Measurements from ENCODE around the gene PUM2. TPM values are rescaled to one million over a fixed set of nuclear protein-coding genes. Genes with fewer than 3 reads are reported as not detected.

The PUM2 gene
- total RNA-seq, 1 experiment from 2014 or later = 105 TPM

DNA sequence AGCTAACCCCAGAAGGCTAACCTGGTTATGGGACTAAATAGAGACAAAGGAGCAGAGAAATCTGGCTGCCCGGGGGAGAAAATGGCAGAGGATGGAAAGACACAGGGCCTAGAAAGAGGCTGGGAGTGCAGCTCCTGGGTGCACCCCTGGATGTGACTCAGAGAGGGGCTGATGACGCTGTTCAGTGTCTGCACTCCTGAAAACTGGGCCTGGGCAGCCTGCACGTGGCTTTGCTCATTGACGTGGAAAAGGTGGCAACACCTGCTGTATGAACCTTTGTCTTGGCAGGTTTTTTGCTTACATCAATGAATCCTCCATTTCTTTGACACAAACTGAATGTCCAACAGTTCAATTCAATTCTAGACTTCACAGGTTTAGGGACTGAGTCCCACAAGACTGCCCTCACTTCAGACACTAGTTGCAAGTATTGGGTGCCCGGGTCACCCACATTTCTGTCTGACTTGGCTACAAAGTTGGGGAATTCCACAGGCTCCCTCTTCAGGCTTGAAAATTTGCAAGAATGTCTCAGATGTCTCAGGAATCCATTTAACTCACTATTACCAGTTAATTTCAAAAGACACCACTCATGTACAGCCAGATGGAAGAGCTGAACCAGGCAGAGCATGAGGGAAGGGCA, 47.3 kb upstream of the PUM2 start:
- no peak for DNase-seq (ENCODE audit: low read depth, low spot score)
- POLR2A ChIA-PET = no interaction called here
- RAD21 ChIA-PET (ENCODE audit: low non-redundant PET in 1 of 2, low total read pairs in 2 of 2, uncharacterized antibody in 2 of 2, unreplicated experiment in 2 of 2) = no interaction called here
- TF ChIP-seq EZH2 (IDR thresholded peaks at IDR 0.05) (no peak), EZH2phosphoT487 (IDR thresholded peaks at IDR 0.05; ENCODE audit: borderline replicate concordance) (no peak)
- TF ChIP-seq, protein P1, sequence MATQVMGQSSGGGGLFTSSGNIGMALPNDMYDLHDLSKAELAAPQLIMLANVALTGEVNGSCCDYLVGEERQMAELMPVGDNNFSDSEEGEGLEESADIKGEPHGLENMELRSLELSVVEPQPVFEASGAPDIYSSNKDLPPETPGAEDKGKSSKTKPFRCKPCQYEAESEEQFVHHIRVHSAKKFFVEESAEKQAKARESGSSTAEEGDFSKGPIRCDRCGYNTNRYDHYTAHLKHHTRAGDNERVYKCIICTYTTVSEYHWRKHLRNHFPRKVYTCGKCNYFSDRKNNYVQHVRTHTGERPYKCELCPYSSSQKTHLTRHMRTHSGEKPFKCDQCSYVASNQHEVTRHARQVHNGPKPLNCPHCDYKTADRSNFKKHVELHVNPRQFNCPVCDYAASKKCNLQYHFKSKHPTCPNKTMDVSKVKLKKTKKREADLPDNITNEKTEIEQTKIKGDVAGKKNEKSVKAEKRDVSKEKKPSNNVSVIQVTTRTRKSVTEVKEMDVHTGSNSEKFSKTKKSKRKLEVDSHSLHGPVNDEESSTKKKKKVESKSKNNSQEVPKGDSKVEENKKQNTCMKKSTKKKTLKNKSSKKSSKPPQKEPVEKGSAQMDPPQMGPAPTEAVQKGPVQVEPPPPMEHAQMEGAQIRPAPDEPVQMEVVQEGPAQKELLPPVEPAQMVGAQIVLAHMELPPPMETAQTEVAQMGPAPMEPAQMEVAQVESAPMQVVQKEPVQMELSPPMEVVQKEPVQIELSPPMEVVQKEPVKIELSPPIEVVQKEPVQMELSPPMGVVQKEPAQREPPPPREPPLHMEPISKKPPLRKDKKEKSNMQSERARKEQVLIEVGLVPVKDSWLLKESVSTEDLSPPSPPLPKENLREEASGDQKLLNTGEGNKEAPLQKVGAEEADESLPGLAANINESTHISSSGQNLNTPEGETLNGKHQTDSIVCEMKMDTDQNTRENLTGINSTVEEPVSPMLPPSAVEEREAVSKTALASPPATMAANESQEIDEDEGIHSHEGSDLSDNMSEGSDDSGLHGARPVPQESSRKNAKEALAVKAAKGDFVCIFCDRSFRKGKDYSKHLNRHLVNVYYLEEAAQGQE (IDR thresholded peaks at IDR 0.05; ENCODE audit: low read depth) = no peak
- intact Hi-C loops (cut with micrococcal nuclease) = loop anchor here (2.0 kb wide), 1 partner anchor 45 kb away; no protein-coding TSS in a partner anchor
- Histone ChIP-seq H3K9me2 (ENCODE audit: insufficient read depth) (no peaks in the 10 kb centered on the region), H3K9me3 (ENCODE audit: control insufficient read depth in 1 of 2, insufficient read depth in 1 of 2, low read depth in 1 of 2, low read length in 2 of 2) (no peaks in the 10 kb centered on the region), H3K4me2 (ENCODE audit: low read length) (no peak overlapping the region), H3K36me3 (ENCODE audit: control insufficient read depth in 1 of 2, insufficient read depth in 2 of 2, low read length in 2 of 2) (no peaks in the 10 kb centered on the region), H3K27me3 (ENCODE audit: insufficient read depth, low read length) (no peaks in the 10 kb centered on the region), H3K79me2 (ENCODE audit: insufficient read depth, low read length) (no peaks in the 10 kb centered on the region), H4K20me1 (ENCODE audit: insufficient read depth) (no peaks in the 10 kb centered on the region), H3K9ac (ENCODE audit: low read length) (no peak overlapping the region), H2AFZ (ENCODE audit: low read depth, low read length, poor library complexity, severe bottlenecking) (no peak overlapping the region), H3K4me3 (replicated peaks in 1 of 2; ENCODE audit: low read depth in 1 of 2, low read length in 2 of 2) (no peak overlapping the region), H3K27ac (ENCODE audit: low read depth, low read length) (no peak overlapping the region), H3K4me1 (ENCODE audit: control insufficient read depth in 1 of 2, insufficient read depth in 2 of 2, low read length in 2 of 2) (peaks cover 0 to 8% of the 10 kb centered on the region in 2 experiments; a peak in 1 of 4 replicates)
- no TSS peak for BruUV-seq (replicated peaks)
- CTCF ChIA-PET = interaction anchor here (0.8 to 1.2 kb wide), 2 partner anchors 45 to 244 kb away, joined by 3 read pairs; no protein-coding TSS in a partner anchor
- no peak for ATAC-seq

All from HCT116 (cell line).